ENCODE measurements around the gene FHL1.
"Not testable (repeated sequence)": the region's sequence is repeated elsewhere in the genome, so short reads cannot be mapped to it uniquely, and the experiment has no call there.

FHL1 gene

DNA sequence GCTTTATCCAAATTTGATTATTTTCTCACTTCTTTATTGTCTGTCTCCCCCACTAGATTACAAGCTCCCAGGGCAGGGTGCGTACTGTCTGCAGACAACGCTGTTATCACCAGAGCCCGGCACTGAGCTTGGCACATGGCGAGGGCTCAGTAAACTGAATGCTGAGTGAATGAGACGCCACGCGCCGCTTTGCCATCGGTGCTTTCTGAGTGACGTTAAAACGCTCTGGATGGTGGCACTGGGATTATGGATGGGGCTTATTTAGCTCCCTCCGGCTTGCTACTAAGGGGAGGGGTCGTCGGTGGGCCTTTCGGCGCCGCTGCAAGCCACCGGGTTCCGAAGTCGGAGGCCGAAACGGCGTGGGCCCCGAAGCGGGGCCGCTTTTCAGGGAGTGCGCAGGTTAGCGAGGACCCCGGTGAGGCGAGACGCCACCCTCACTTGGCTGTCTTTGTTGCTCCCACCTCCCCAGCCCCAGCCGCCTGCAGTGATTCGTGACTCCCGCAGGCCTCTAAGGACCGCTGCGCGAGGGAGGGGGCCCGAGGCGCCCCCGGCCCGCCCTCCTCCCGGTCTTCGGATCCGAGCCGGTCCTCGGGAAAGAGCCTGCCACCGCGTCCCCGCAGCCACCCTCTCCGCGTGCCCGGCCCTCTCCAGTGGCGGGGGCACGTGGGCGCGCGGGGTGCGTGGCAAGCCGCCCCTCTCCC lies 569 bp upstream of the FHL1 start:
- DNase-seq, result peak in 34 of 58 donors; percentile 1 to 57 (median 30)

DNA sequence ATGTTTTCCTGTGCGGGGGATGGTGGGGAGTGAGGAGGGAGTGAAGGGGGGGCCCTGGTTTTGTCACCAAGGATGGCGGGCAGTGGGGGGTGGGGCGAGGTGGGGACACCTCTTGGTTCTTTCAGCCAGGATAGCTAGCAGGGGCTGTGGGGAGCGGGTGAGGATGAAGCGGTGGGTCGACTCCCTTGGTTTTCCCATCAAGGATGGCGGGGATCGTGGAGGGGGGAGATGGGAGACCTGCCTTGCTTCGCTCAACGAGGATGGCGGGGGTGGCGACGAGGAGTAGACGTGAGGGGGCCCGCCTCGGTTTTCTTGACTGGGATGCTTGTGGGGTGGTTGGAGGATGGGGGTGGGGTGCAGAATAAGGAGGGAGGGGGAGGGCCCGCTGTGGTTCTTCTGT lies 643 bp downstream of the FHL1 start:
- peak in 9 of 58 donors; percentile 0 to 40 (median 5) for DNase-seq

DNA sequence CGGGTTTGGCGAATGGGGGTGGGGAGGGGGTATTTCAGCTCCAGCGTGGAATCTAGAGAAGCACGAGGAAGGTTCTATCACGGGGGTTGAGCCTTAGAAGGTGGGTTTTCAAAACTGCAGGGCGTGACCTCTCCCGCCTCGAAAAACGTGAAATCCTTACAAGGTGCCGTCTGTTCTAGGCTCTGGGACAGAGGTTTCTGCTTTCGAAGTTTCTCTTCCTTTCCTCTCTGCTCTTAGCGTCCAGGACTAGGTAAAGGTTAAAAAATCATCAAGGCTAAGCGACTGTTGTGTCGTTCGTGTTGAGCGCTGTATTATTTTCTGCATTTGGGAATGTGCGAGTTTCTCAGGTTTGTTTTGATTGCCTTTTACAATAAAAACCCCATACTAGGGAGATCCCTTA lies 1.1 kb downstream of the FHL1 start:
- DNase-seq, result peak in 1 of 58 donors; percentile 1

DNA sequence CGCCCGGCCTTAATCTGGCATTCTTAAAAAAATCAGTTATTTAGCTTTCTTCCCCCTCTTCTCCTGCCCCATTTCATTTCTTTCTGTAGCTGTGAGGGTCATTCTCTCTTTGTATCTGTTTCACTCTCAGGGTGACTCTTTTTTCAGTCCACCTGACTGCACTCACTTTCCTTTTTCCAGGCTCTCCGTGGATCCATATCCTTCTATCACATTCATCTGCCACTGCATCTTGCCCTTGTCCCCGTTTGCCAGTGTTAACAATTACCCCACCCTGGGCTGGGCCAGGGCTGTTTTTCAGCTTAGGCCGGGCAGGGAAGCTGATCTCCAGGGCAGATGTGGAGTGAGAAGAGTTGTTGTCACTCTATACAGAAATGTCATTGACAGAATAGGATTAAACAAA lies 7.7 kb downstream of the FHL1 start:
- no peak for DNase-seq

DNA sequence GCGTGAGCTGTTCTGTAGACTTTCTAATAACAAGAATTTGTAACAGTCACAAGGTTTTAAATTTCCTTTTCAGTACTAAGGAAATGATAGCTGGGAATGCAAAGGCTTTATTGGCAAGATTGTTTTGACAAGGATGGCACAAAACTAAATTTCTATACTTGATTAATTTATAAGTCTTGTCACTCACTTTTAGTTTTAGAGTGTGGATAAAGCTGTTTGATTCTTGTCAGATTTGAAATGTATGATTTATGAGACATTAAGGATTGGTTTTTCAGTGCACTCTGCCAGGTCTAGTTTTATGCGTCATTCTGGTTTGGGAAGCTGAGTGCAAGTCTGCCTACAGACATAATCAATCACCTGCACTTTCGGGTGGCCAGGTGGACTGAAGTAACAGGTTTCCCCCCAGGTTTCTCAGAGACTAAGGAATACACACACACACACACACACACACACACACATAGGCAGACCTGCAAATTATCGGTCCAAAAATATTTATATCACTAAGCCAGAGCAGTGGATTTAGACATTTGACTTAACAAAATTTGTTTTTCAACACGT lies 9.3 kb downstream of the FHL1 start:
- DNase-seq, result no peak

DNA sequence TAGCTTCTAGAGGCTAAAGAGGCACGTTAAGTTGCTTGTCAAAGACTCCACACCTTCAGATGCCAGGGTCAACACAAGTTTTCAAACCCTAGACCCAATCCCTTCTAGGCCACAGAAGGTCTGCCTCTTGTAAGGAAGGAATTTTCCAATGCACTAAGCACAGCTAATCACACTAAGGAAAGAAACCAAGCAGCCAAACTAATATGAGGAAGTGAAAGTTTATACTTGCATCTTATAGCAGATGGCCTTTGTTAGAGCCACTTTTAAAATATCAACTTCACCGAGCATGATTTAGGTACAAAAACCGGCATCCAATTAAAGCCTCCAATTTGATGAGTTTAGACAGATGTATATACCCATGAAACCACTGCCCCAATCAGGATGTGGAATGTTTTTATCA lies 9.9 kb downstream of the FHL1 start:
- DNase-seq, result no peak

DNA sequence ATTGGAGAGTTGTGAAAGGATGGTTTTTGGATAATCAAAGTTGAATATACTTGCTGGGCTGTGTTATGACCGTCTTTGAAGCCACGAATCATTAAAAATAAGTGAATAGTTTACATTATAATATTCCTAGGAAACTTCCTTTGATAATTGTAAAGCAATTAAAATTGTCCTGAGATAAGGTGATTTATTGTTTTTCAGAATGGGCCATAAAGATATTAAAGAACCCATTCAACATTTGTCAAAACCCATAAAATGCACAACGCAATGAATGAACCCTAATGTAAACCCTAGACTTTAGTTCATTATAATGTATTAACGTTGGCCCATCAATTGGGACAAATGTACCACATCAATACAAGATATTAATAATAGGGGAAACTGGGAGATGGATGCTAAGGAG lies 11.4 kb downstream of the FHL1 start:
- no peak for DNase-seq

DNA sequence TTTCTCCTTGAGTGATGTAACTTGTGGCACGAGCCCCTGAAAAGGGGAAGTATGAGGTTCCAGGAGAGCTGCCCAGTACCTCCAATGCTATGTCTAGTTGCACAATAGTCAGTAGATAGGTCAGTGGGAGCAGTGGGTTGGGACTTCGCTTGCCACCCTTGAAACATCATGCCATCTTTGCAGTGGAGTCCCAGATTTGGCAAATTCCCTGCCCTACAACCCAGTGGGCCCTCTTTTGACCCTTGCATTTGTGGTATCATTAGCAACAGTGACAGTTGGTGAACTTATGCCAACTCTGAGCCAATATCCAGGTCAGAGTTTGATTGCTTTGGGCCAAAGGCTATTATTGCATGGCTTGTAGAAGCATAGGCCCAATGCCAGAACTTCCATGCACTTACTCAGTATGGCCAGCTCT lies 12.3 kb downstream of the FHL1 start:
- no peak for DNase-seq

DNA sequence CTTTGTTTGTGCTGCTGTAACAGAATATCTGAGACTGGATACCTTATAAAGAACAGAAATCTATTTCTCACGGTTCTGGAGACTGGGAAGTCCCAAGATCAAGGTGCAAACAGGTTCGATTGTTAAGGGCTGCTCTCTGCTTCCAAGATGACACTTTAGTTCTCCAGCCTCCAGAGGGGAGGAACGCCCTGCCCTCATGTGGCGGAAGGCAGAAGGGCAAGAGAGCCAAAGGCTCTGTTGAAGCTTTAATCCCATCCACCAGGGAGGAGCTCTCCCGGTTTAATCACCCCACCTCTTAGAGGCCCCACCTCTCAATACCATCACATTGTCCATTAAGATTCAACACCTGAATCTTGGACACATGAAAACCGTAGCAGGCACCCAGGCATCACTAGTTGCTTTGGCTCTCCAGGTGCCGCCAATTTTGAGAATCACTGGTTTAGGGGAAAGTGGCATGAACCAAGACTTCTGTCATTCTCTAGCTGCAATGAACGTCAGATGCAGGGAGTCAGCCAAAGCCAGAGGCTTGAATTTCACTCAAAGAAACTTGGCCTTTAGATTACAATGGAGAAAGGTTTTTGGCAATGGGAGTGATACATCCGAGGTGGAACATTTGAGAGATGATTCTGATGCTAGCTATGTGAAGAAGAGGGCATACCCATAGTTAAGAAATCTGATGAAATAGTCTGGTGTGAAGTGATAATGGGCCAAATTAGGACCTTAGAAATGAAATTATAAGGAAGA lies 15.7 kb downstream of the FHL1 start:
- DNase-seq, result peak in 18 of 58 donors; percentile 0 to 18 (median 3)

DNA sequence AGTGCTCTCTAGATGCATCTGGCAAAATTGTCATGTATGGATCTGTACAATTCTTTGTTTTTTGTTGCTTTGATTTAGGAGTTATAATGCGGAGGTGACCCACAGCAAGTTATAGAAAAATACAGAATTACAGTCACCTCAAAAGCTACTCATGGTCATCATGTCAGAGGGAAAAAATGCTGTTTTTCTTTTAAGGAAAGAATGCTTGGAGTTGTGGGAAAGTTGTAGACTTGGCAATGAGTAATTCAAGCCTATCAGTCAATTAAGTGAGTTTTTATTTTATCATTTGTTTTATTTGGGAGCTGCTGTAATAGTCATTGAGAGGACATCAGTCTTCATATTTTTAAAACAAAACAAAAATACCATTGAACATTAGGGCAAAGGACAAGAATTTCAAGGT lies 16.4 kb downstream of the FHL1 start:
- DNase-seq, result no peak

DNA sequence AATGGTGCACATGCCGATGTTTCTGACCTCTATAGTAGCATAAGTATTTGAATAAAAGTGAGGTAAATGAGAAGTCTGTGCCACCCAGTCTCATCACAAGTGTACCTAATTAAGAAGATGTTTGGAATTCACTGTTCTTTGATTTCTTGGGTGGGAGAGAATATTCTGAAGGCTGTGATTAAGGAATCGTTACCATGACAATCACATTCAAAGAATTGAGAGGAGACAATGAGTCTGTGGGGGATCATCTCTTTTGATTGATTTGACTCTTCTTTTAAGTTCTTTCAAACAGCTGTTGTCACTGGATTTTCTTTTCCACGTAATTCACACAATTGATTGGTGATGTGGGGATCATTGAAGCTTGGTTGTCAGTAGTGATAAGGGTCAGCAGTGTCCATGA lies 18.1 kb downstream of the FHL1 start:
- no peak for DNase-seq

DNA sequence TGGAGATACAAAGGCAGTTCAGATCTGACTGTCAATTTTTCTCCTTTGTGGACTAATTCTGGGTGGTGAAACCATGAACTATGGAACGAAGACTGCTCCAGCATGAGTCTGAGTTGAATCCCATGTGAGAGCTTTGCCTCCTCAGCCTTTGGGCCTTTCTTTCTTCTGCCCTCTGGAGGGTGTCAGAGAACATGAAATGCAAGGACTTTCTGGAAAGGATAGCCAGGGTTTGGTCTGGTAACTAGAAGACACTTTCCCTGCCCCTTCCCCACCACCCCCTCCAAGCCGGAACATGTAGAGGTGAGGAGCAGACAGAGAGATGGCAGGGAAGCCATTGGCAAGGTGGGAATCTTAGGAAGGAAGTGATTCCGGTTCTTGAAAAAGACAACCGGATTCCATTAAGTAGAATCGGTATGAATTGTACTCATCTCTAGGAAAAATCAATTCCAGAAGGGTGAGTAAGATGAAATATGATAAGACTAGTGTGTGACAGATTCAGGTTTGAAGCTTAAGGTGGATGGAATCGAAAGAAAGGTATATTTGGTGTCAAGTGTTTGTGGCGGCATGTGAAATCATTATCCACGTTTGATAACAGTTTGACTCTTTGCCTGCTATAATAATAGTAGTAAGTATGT lies 19.0 kb downstream of the FHL1 start:
- DNase-seq, result peak in 3 of 58 donors; percentile 1 to 9 (median 6)

DNA sequence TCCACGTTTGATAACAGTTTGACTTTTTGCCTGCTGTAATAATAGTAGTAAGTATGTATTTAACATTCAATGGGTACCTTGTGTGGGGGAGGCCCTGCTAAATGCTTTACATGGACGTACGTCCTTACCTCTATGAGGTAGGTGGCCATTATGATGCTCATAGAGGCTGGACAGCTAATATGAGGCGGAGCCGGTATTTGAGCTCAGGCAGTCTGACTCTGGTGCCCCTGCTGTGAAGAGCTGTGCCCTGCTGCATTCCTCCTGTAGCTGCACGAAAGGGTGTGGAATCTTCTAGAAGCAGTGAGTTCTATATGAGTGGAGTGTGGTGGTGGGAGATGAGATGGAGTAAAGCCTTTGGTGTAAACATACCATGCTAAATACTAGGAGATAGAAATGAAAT lies 20.7 kb downstream of the FHL1 start:
- DNase-seq, result not testable (repeated sequence)

DNA sequence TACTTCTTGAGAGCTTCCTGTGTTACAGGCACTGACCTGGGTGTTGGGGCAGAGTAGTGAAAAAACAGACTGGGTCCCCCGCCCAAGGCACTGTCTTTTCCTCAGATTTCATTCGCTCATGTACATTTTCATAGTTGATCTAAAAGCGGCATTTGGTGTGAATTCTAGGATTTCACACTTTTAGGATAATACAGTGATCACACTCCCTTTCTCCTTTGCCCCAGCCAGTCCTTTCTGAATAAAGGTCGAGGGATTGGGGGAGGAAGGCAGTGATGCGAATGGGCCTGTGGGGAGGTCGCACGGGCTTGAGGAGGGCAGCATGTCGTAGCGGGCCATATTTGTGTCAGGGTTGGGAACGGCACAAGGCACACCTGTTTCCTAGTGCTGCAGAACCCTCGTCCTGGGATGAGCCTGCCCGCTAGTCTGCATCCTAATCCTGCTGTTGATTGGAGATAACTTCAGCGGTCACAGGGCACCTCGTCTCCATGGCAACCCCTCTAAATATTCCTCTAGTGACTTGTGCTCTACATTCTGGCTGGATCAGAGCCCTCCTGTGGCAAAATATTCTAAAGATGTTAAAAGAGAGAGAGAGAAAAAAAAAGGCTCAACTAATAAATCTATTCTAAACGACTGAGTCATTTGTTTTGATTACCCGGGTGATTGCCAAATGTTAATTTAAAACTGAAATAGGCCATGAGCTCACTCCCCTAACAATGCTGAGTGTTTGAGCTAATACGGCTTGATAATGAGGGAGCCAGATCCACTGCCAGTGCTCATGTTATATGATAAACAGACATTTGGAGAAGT lies 21.8 kb downstream of the FHL1 start:
- peak in 29 of 58 donors; percentile 0 to 62 (median 7) for DNase-seq

DNA sequence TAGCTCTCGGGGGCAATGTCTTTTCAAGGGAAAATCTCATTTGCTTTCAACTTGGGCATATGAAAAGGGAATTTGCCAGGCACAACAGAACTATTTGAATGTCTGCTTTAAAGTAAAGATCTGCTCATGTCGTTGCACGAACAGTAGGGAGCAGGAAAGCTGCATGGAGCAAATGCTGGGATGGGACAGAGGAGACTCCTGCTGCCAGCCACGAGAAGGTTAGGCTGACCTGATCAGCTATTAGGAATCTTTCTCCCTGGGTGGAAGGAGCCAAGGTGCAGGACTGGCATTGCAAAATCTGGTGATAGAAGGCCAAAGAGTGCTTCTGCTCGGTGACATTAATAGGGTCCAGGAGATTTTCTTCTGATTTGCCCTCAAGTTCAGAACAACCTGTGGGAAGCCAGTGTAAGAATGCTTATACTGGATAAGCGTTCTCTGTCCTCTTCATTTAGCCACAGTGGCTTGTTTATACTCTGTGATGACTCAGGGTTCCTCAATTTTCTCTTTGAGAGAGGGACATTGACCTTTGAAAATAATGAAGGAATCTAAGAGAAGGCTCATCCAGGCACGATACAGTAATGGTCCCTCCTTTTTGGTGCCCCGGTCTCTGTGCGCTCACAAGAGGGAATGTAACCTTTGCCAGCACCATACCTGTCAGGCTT lies 22.9 kb downstream of the FHL1 start:
- DNase-seq, result peak in 5 of 58 donors; percentile 1 to 14 (median 2)

DNA sequence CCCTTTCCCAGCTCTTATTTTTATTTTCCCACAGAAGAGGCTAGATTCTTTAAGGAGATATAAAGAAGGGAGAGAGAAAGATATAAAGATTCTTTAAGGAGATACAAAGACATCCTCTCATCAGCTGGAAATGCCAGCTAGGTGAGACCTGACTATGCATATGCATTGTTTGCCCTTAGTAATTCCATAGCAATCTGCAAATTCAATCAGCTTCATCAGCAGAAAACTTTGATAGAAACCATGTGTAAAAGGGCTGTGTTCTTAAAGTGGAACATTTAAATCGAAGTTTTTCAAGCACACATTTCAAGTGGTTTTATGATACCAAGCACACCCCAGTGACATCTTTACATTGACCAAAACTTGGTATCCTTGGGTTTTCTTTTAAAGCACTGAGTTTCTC lies 24.1 kb downstream of the FHL1 start:
- DNase-seq, result no peak

DNA sequence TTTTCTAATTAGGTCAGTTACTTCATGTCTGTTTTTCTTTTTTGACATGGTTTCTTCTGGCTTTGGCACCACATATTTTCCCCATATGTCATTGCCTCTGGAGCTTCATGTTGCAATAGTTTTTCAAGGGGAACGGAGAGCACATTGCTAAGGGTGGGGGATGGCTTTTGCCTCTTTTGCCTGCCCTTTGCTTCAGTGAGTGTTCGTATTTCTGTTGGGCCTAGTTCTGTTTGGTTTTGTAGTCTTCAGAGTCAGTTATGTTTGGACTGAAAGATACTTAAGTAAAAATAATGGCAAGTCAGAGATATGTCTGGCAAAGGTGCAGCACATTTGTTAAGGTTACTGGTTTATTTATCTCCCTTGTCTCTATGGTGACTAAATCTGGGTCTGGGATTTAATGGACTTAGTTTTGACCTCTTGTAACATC lies 29.1 kb downstream of the FHL1 start:
- no peak for DNase-seq

DNA sequence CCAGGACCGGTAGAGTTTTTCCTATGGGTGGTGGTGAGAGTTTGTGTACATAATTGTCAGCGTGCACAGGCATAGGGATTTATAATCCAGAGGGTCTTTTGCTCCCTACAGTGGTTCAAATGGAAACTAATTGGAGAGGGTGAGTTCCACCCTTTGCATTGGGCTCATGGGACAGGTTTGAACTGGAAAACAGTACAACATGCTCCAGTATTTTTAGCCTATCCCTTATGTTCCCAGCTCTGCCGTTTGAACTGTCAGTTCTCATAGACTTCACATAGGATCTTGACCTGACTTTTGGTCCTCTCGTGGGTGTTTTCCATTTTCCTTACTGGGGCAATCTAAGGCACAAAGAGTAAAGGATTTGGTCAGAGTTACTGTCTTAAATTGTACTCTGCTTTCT lies 31.8 kb downstream of the FHL1 start:
- no peak for DNase-seq

DNA sequence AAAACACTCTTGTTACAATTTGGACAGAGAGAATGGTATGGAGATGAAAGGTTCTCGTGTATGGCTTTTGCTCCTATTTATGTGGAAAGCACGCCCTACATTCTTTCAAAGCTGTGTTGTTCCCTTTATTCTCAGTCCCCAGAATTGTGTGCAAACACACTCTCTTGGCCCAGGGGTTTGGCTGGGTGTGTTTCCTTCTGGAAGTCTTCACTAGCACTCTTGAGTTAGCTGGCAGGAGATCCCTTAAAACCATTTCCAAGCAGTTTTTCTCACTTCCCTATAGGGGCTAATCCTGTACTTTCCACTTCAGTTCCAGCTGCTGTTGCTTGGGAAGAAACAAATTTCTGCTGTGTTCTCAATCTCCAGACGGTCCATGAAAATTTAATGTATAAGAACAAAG lies 35.1 kb downstream of the FHL1 start:
- DNase-seq, result no peak

DNA sequence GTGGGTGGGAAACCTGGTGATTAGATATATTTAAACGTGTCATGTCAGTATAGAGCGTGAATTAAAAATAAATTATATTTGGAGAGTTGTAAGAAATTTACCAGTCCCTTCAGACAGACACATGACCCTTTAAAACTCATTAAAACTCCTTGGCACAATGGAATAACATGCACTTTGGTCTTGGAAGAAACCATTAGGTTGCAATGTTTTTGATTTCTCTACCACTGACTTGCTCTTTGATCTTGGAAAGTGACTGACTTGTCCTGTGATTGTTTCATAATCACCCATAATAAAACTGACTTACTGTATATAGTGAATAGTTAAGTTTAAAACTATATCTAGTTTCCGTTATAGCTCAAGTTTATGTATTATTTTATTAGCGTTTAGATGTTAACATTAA lies 35.8 kb downstream of the FHL1 start:
- DNase-seq, result no peak

DNA sequence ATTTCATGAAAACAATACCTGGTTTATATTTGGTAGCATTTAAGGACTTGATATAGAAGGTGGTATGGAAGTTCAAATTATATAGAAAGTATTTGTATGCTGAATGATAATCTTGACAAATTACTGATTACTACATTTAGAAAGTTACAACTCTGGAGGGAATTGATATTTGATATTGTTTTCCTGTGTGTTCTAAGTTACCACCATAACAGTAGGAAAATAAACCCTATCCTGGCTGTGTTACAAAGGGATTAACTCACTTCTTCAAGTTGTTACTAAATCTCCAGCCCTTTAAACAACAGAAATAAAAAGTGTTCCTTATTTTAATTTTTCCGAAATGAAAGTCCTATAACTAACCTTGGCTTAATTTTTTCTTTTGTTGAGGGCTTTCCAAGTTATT lies 36.6 kb downstream of the FHL1 start:
- DNase-seq, result no peak
